AG08395 (cell line): ENCODE measurements around the gene VGLL4.

ENCODE experiments used
- DNase-seq: peaks from one replicate; pipeline ENCODE4 v3.0.0; 2012; ENCODE audit warnings: mixed read lengths, low spot score

VGLL4 gene

GRCh38 chr3:11563865-11564185 lies 79.9 kb downstream of the VGLL4 start:
- no peak for DNase-seq

- DNase-seq = no peak
These were observed 80.4 kb downstream of the VGLL4 start for GRCh38 chr3:11563159-11563864.

- no peak for DNase-seq
These were observed 81.3 kb downstream of the VGLL4 start for GRCh38 chr3:11562277-11562881.

DNA sequence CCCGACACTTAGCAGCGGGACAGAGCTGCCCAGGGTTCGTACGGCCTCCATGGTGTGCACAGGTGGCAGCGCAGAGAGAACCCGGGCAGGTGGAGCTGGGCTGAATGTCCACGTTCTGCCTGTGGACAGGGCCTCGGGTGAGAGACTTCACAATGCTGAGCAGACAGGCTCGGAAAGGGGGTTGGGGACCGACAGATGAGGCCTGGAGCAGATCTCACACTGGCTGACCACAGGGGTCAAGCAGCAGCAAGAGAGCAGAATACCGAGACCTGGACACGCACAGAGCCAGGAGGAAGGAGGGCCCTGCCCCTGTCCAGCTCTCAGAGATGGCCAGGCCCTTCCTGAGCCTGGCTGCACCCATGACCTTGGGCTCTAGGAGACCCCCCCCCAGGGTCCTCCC lies 83.0 kb downstream of the VGLL4 start:
- DNase-seq = no peak

GRCh38 chr3:11559816-11560633 lies 83.7 kb downstream of the VGLL4 start:
- no peak for DNase-seq

DNA sequence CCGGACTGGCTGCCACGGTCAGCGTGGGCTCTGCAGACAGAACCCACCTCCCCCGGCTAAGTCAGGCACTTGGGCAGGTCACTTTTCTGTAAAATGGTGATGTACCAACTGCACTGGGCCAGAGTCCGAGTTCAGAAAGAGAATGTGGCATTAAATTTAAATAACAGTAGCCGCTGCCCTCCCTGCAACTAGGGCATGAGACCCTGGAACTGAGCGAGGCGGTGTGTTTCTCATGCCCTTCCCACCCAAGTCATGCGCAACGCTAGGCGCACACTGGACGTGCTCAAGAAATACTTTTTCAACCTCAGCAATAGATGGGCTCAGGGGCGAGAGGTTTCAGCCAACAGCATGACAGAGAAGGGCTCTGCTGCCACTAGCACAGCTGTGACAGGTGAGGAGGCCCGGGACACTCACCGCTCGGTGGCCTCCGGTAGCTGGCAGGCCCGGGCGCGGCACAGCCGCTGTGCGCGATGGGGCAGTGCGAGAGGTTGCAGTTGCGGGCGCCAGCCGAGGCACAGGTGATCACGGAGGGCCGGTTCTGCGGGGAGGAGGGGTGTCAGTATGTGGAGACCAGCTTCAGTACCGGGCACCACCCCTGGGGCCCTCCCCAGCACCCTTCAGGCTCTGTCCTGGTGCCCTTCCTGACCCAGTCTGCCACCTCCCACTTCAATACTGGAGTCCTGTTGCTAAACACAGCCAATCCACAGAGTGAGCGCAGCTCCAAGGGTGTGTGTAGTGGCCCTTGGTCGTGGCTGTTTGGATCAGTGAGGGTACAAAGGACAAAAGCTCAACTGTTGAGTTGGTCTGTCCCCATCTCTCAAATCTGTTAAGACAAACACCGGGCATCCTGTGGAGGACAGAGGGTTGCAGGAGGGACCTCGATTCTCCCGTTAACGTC lies 84.5 kb downstream of the VGLL4 start:
- DNase-seq = no peak

DNA sequence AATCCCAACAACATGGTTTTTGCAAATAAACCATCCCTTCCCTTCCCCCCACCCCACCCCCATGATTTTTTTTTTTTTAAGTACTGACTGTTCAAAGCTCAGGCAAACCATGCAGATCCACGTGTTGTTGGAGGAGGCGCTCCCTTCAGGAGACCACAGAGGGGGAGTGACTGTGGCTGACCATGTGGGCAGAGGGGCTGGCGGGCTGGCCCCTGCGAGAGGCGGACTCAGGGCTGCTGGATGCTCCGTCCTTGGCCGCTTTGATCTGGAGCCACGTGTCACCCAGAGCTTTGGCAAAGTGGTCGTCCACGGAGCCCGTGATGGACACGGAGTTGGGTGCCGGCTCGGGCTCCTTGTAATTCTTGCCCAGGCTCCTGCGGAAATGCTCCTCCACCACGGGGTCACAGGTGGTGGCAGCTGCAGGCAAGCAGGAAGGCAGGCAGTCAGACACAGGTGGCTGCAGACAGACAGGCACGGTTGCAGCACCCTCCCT lies 85.3 kb downstream of the VGLL4 start:
- DNase-seq = no peak

DNA sequence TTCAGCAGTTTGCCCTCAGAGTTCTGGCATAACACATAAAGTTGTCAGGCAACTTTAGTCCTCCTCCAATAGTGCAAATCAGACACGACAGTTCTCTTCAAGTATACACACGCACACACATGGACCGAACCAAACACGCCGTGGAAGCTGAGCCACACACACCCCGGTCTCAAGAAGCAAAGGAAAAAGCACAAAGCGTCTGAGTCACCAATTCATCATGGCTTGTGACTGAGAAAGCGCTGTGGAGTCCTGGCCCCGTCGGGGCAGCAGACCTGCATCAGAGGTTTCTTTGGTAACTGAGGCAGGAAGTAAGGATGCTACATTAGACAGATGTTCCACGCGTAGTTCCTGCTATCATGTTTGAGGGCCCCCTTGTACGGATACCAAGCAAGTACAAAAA lies 85.7 kb downstream of the VGLL4 start:
- DNase-seq = peak; percentile 81

GRCh38 chr3:11556851-11557644 lies 86.7 kb downstream of the VGLL4 start:
- peak; percentile 78 for DNase-seq

DNA sequence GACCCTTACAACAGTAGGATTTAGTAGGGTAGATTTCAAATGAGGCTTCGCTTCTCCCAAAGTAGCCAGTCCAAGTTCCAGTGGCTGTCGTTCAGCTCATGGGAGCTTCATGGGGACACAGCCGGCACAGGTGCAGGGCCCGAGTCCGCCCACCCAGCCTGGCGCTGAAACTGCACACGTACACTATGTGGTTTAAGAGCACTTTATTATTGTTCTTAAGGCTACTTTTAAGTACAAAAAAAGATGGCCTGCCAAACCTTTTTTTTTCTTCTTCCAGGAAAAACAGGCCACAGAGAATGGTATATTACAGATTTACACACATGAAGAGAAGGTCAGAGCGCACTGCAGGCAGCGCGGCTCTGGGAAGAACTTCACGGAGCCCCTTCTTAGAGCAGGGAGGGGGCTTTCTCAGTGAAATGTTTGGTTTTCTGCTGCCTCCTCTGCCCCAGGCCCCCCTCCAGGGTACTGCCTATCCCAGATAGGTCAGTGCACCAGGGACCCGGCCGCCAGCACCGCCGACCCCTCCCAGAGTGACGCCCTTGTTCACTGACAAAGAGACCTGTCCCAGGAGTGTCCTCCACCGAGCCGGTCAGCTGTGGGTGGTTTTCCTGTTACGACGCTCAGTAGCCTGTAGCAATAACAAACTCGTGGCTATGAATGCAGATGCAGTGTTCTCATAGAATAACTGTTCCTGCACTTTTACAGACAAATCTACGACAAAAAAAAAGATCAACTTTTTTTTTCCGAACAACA lies 87.7 kb downstream of the VGLL4 start:
- DNase-seq = no peak

DNA sequence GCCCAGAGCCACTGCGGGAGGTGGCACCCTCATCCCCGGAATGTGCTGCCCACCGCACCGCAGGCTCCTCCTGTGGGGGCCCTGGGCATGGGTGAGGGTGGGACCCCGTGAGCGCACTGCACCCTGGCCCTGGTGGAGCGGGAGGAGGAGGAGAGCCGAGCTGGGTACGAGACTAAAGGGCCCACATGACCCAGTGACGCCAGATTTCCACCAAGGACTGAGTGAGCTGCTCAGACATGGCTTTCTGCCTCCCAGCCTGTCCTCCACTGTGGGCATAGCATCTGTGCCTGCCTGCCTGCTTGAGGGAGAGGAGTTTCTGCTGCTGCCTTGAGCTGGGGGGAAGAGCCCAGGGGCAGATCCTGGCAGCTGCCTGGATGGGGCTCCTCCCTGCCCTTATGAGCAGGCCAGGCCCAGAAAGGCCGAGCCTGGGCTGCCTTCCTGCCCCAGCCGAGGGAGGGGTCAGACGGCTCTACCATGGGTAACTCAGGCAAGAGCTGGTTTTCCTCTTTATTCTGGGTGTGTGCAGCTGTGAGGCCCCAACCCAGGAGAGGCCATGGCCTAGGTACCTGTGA lies 88.4 kb downstream of the VGLL4 start:
- no peak for DNase-seq

DNA sequence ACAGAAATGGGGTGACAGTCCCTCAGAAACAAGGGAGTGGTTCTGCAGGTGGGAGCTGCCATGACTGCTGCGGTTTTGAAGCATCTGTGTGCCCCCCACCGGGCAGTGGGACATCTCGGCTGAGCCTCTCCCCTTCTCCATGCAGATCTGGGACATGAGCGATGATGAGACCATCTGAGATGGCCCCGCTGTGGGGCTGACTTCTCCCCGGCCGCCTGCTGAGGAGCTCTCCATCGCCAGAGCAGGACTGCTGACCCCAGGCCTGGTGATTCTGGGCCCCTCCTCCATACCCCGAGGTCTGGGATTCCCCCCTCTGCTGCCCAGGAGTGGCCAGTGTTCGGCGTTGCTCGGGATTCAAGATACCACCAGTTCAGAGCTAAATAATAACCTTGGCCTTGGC lies 89.0 kb downstream of the VGLL4 start:
- no peak for DNase-seq

DNA sequence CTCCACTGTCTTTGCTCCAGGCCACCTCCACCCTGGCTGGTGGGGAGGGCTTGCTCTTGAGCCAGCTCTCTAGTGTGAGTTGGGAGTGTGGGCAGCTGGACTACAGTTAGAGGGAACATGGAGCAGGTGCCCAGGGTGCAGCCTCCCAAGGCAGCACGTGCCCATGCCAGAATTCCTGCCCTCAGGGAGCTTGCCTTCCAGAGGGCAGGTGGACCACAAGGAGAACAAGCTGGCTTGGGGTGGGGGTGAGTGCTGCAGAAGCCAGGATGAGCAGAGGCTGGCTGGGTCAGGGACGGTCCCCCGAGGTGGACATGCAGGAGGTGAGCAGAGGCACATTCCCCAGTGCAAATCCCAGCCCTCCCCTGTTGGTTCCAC lies 89.5 kb downstream of the VGLL4 start:
- no peak for DNase-seq

DNA sequence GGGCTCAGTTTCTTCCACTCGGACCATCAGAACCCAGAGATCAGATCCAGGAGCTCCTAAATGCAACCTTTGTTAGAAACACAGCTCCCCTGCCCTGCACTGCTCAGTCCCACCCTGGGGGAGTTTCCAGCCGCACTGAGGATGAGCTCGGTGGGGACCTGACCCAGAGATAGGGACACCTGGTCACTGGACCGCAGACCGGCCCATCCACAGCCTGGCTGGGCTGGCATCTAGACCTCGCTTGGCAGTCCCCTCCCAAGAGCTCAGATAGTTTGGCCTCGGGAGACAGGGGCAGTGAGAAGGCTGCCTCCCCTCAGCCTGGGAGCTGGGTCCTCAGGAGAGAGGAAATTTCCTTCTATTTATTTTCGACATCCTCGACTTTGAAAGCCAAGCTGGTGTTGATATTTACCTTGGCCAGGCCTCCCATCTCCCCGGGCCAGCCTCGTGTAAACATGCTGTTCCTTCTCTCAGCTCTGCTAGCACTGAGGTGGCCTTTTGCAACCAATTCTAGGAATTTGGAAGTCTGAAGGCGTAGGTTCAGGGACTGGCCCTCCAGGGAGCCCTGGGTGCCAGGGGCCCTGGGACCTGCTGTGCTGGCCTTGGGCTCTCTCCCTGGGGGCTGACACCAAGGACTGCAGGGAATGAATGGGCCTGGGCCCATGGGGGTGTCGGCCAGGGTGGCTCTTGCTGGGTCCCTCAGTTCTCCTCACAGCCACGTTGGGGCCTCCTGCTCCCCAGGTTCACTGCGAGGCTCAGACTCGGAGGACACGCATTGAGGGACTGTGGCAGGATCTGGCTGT lies 90.1 kb downstream of the VGLL4 start:
- DNase-seq = no peak

- DNase-seq = no peak
These were observed 91.1 kb downstream of the VGLL4 start for GRCh38 chr3:11552289-11553264.

DNA sequence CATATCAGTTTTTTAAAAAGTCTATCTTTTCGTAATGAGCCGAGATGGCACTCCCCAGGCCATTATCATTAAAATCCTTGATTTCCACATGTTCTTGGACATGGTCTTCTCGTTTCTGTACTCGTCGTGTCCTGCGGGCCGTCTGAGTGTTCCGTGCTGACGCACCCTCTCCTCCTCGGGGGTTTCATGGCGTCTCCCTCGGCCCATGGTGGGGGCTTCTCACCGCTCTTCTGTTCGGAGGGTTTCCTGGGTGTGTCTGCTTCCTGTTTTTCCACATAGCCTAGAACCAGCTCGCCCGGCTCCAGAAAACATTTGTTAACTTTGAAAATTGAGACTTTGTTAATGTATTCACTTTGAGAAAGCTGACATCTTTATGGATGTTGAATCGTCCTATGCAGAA lies 92.7 kb downstream of the VGLL4 start:
- no peak for DNase-seq

- DNase-seq = peak; percentile 51
These were observed 94.1 kb downstream of the VGLL4 start for GRCh38 chr3:11549580-11550140.

DNA sequence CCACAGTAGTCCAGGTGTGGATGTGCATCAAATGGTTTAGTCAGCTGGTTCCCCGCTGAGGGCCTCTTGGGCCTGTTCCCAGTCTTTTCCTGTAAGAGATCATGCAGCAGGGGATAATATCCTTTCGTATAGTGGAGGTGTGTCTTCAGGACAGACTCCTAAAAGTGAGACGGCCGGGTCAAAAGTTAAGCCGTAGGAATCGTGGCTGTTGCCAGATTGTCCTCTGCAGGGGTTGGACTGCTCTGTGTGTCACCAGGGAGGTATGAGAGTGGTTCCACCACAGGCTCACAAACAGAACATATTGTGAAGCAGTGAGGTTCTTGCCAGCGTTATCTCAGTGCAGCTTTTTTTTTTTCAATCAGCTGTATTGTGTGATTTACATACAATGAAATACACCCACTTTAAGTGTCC lies 95.0 kb downstream of the VGLL4 start:
- DNase-seq = peak; percentile 77
